GM18517 (cell line): Measurements from ENCODE around the gene SNRNP200.

Source experiments
- ATAC-seq: cut with Tn5 transposase; IDR thresholded peaks from one replicate; pipeline ENCODE4 v1.9.1; 2021; ENCODE audit warnings: mild to moderate bottlenecking, moderate library complexity; ENCODE audit not compliant: unreplicated experiment

Gene SNRNP200

GRCh38 chr2:96251721-96252292, 53.5 kb downstream of the SNRNP200 start:
- no peak for ATAC-seq

GRCh38 chr2:96250188-96250587, 55.2 kb downstream of the SNRNP200 start:
- no peak for ATAC-seq

GRCh38 chr2:96249654-96250053, 55.7 kb downstream of the SNRNP200 start:
- ATAC-seq: no peak

- ATAC-seq: no peak
Observed at GRCh38 chr2:96248624-96249023, 56.7 kb downstream of the SNRNP200 start.

- no peak for ATAC-seq
Observed at GRCh38 chr2:96247896-96248295, 57.5 kb downstream of the SNRNP200 start.

- no peak for ATAC-seq
Observed at GRCh38 chr2:96247009-96247408, 58.3 kb downstream of the SNRNP200 start.

GRCh38 chr2:96245609-96246390, 59.5 kb downstream of the SNRNP200 start:
- no peak for ATAC-seq

- no peak for ATAC-seq
Observed at GRCh38 chr2:96243843-96244242, 61.5 kb downstream of the SNRNP200 start.

GRCh38 chr2:96241900-96242611, 63.3 kb downstream of the SNRNP200 start:
- ATAC-seq: peak; percentile 87

GRCh38 chr2:96241227-96241626, 64.1 kb downstream of the SNRNP200 start:
- ATAC-seq: no peak

- no peak for ATAC-seq
Observed at GRCh38 chr2:96240341-96241038, 64.9 kb downstream of the SNRNP200 start.

- ATAC-seq: no peak
Observed at GRCh38 chr2:96239745-96240264, 65.5 kb downstream of the SNRNP200 start.

- no peak for ATAC-seq
Observed at GRCh38 chr2:96239091-96239490, 66.3 kb downstream of the SNRNP200 start.

- no peak for ATAC-seq
Observed at GRCh38 chr2:96238266-96238665, 67.1 kb downstream of the SNRNP200 start.

- ATAC-seq: no peak
Observed at GRCh38 chr2:96236882-96237281, 68.5 kb downstream of the SNRNP200 start.

GRCh38 chr2:96233880-96234316, 71.4 kb downstream of the SNRNP200 start:
- peak; percentile 89 for ATAC-seq

- ATAC-seq: no peak
Observed at GRCh38 chr2:96233436-96233835, 71.9 kb downstream of the SNRNP200 start.

GRCh38 chr2:96231316-96231715, 74.0 kb downstream of the SNRNP200 start:
- no peak for ATAC-seq

GRCh38 chr2:96225016-96225533, 80.3 kb downstream of the SNRNP200 start:
- peak; percentile 83 for ATAC-seq
